Smooth muscle cell (in vitro differentiated cells): ENCODE data around the gene EXD3. TPM values are rescaled to one million over a fixed set of nuclear protein-coding genes. Genes with fewer than 3 reads are reported as not detected.
"Not testable (repeated sequence)": the region's sequence is repeated elsewhere in the genome, so short reads cannot be mapped to it uniquely, and the experiment has no call there.

Source experiments
- DNase-seq: peaks from one replicate; lab custom pipeline; 2025; ENCODE audit not compliant: unreplicated experiment; lab: John Stamatoyannopoulos, UW
- H2AFZ ChIP-seq: fragments of 200-600 bp; sonication (generic); 2 replicates; pipeline ENCODE4 v1.6.0; 2016; ENCODE audit warnings: antibody characterized with exemption, low read depth, mild to moderate bottlenecking
- H3F3A ChIP-seq: fragments of 200-600 bp; sonication (generic); 2 replicates; pipeline ENCODE4 v1.6.0; 2017; ENCODE audit warnings: antibody characterized with exemption, low read depth
- H3K27ac ChIP-seq: fragments of 200-600 bp; sonication (generic); 2 replicates; pipeline ENCODE4 v1.5.1; 2016; ENCODE audit warnings: low read depth, mild to moderate bottlenecking
- H3K27me3 ChIP-seq: fragments of 200-600 bp; sonication (generic); 2 replicates; pipeline ENCODE4 v1.6.1; 2016; ENCODE audit warnings: low read depth, mild to moderate bottlenecking
- H3K36me3 ChIP-seq: fragments of 200-600 bp; sonication (generic); 2 replicates; pipeline ENCODE4 v1.5.1; 2016; ENCODE audit warnings: low read depth
- H3K4me1 ChIP-seq: fragments of 200-600 bp; sonication (generic); 2 replicates; pipeline ENCODE4 v1.5.1; 2016; ENCODE audit warnings: low read depth
- H3K4me2 ChIP-seq: fragments of 200-600 bp; sonication (generic); 2 replicates; pipeline ENCODE4 v1.6.0; 2016; ENCODE audit warnings: mild to moderate bottlenecking
- H3K4me3 ChIP-seq: fragments of 200-600 bp; sonication (generic); 2 replicates; pipeline ENCODE4 v1.5.1; 2016; ENCODE audit warnings: mild to moderate bottlenecking
- H3K79me2 ChIP-seq: fragments of 200-600 bp; sonication (generic); 2 replicates; pipeline ENCODE4 v1.6.0; 2016; ENCODE audit warnings: low read depth, mild to moderate bottlenecking
- H3K9ac ChIP-seq: fragments of 200-600 bp; sonication (generic); 2 replicates; pipeline ENCODE4 v1.6.0; 2016; ENCODE audit warnings: low read depth
- H3K9me3 ChIP-seq: fragments of 200-600 bp; sonication (generic); replicated peaks from 2 replicates; pipeline ENCODE4 v1.5.1; 2016; ENCODE audit warnings: low read depth
- H4K20me1 ChIP-seq: fragments of 200-600 bp; sonication (generic); 2 replicates; pipeline ENCODE4 v1.6.0; 2016; ENCODE audit warnings: low read depth
- WGBS: methylation state at CpG from one replicate; pipeline ENCODE4 v1.1.7; 2016; ENCODE audit warnings: low lambda C conversion rate; 5-methylcytosine and 5-hydroxymethylcytosine counted together
- polyA plus RNA-seq: library from polyadenylated mRNA; unstranded; fragments of >200 nt; fragmentation: Nextera tagmentation; extraction: Ambion mirVana; gene quantifications from 2 replicates; pipeline ENCODE4 v1.2.1, GENCODE V29; 2016
- total RNA-seq: library from RNA; depleted of rRNA; stranded (reverse); fragments of >200 nt; gene quantifications from 2 replicates; pipeline ENCODE4 v1.2.3, GENCODE V29; 2014
- TF ChIP-seq, protein P1 (sequence below): fragments of 200-600 bp; sonication (generic); IDR thresholded peaks from 2 replicates; pipeline ENCODE4 v1.5.1; 2017; ENCODE audit warnings: borderline replicate concordance, mild to moderate bottlenecking, antibody characterized with exemption; ENCODE audit not compliant: insufficient read depth, poor library complexity, severe bottlenecking

The EXD3 gene
- total and polyA plus RNA-seq, 2 experiments from 2014 or later = 3.1 to 15.7 TPM

- H4K20me1 ChIP-seq = no peaks in the 10 kb centered on the region
- no peak overlapping the region for H3K9ac ChIP-seq
- no peaks in the 10 kb centered on the region for H3K79me2 ChIP-seq
- no peaks in the 10 kb centered on the region for H3F3A ChIP-seq
- H3K4me1 ChIP-seq = no peaks in the 10 kb centered on the region
- H3K27ac ChIP-seq = no peak overlapping the region
- H3K27me3 ChIP-seq = peaks cover 4% of the 10 kb centered on the region
- no peaks in the 10 kb centered on the region for H3K9me3 ChIP-seq
- H3K36me3 ChIP-seq = no peaks in the 10 kb centered on the region
- no peak for DNase-seq
- 97% methylated on average over 16 of the region's 16 CpGs for WGBS
- H2AFZ ChIP-seq = no peak overlapping the region
- TF ChIP-seq, protein P1, sequence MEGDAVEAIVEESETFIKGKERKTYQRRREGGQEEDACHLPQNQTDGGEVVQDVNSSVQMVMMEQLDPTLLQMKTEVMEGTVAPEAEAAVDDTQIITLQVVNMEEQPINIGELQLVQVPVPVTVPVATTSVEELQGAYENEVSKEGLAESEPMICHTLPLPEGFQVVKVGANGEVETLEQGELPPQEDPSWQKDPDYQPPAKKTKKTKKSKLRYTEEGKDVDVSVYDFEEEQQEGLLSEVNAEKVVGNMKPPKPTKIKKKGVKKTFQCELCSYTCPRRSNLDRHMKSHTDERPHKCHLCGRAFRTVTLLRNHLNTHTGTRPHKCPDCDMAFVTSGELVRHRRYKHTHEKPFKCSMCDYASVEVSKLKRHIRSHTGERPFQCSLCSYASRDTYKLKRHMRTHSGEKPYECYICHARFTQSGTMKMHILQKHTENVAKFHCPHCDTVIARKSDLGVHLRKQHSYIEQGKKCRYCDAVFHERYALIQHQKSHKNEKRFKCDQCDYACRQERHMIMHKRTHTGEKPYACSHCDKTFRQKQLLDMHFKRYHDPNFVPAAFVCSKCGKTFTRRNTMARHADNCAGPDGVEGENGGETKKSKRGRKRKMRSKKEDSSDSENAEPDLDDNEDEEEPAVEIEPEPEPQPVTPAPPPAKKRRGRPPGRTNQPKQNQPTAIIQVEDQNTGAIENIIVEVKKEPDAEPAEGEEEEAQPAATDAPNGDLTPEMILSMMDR = no peak
- H3K4me3 ChIP-seq = no peak overlapping the region
- H3K4me2 ChIP-seq = no peak overlapping the region
Observed at GRCh38 chr9:137467161-137467581, 44.2 kb upstream of the EXD3 start.

DNA sequence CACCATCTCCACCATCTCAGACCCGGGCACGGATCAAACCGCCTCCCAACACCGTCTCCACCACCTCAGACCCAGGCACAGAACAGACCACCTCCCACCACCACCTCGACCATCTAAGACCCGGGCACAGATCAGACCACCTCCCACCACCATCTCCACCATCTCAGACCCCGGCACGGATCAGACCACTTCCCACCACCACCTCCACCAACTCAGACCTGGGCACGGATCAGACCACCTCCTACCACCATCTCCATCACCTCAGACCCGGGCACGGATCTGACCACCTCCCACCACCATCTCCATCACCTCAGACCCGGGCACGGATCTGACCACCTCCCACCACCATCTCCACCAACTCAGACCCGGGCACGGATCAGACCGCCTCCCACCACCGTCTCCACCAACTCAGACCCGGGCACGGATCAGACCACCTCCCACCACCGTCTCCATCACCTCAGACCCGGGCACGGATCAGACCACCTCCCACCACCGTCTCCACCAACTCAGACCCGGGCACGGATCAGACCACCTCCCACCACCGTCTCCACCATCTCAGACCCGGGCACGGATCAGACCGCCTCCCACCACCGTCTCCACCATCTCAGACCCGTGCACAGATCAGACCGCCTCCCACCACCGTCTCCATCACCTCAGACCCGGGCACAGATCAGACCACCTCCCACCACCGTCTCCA lies 43.6 kb upstream of the EXD3 start:
- H3K4me1 ChIP-seq, H3K4me3 ChIP-seq, DNase-seq, H3K27ac ChIP-seq, H3K27me3 ChIP-seq, H3K4me2 ChIP-seq, H3F3A ChIP-seq, H2AFZ ChIP-seq, H4K20me1 ChIP-seq, H3K36me3 ChIP-seq, H3K9me3 ChIP-seq, H3K9ac ChIP-seq, H3K79me2 ChIP-seq: not testable (repeated sequence)
- 95% methylated on average over 35 of the region's 35 CpGs for WGBS

- Histone ChIP-seq H3K9ac (no peak overlapping the region), H2AFZ (no peak overlapping the region), H3F3A (no peaks in the 10 kb centered on the region), H3K9me3 (no peaks in the 10 kb centered on the region), H3K4me3 (no peak overlapping the region), H3K4me2 (no peak overlapping the region), H3K27ac (no peak overlapping the region), H3K27me3 (peaks cover 4% of the 10 kb centered on the region), H3K79me2 (no peaks in the 10 kb centered on the region), H4K20me1 (no peaks in the 10 kb centered on the region), H3K4me1 (no peaks in the 10 kb centered on the region), H3K36me3 (no peaks in the 10 kb centered on the region)
- TF ChIP-seq, protein P1 = no peak
- no peak for DNase-seq
- 92% methylated on average over 21 of the region's 23 CpGs for WGBS
Observed at GRCh38 chr9:137465720-137466388, 42.9 kb upstream of the EXD3 start.

- Histone ChIP-seq H3K79me2 (no peaks in the 10 kb centered on the region), H3K9me3 (no peaks in the 10 kb centered on the region), H4K20me1 (no peaks in the 10 kb centered on the region), H3K27ac (no peak overlapping the region), H3K36me3 (no peaks in the 10 kb centered on the region), H3K4me3 (no peak overlapping the region), H3K9ac (no peak overlapping the region), H3F3A (no peaks in the 10 kb centered on the region), H3K27me3 (peaks cover 4% of the 10 kb centered on the region), H3K4me2 (no peak overlapping the region), H2AFZ (no peak overlapping the region), H3K4me1 (no peaks in the 10 kb centered on the region)
- DNase-seq = no peak
- WGBS = 95% methylated on average over 19 of the region's 23 CpGs
- TF ChIP-seq, protein P1 = no peak
Observed at GRCh38 chr9:137465000-137465719, 42.2 kb upstream of the EXD3 start.
